Upper lobe of left lung (tissue), 6 donors: Measurements from ENCODE around the gene CD33. TPM values are rescaled to one million over a fixed set of nuclear protein-coding genes. Genes with fewer than 3 reads are reported as not detected.
"Not testable (repeated sequence)": the region's sequence is repeated elsewhere in the genome, so short reads cannot be mapped to it uniquely, and the experiment has no call there.

ENCODE experiments used
- ATAC-seq, 2 donors: fragments of 200-7000 bp; cut with Tn5 transposase; one replicate each; pipeline ENCODE4 v1.9.1; 2022; ENCODE audit warnings: mild to moderate bottlenecking in 2 of 2, moderate library complexity in 2 of 2; ENCODE audit not compliant: low FRiP score in 2 of 2
- DNase-seq, 2 donors: peaks; one replicate each; pipeline ENCODE4 v3.0.0-alpha.2; 2019 to 2020
- H3K27ac ChIP-seq, 4 donors: fragments of 200-600 bp; sonication (generic); one replicate each; pipeline ENCODE4 v1.5.1; 2016 to 2019
- H3K27me3 ChIP-seq, 4 donors: fragments of 200-600 bp; sonication (generic); one replicate each; pipeline ENCODE4 v1.5.1; 2017 to 2019
- H3K36me3 ChIP-seq, 4 donors: fragments of 200-600 bp; sonication (generic); one replicate each; pipeline ENCODE4 v1.5.1; 2016 to 2019
- H3K4me1 ChIP-seq, 4 donors: fragments of 200-600 bp; sonication (generic); one replicate each; pipeline ENCODE4 v1.5.1; 2018 to 2019
- H3K4me3 ChIP-seq, 4 donors: fragments of 200-600 bp; sonication (generic); one replicate each; pipeline ENCODE4 v1.5.1; 2017 to 2019; ENCODE audit warnings: mild to moderate bottlenecking in 2 of 4, moderate library complexity in 1 of 4
- H3K9me3 ChIP-seq, 4 donors: fragments of 200-600 bp; sonication (generic); one replicate each; pipeline ENCODE4 v1.5.1; 2018 to 2019
- CTCF ChIP-seq, 6 experiments: fragments of 450-650 bp in 4 of 6; fragments of 200-600 bp in 2 of 6; sonication (generic) in 2 of 6; IDR thresholded peaks; one replicate each; pipeline ENCODE4 v1.5.1; 2016 to 2019; ENCODE audit warnings: antibody characterized with exemption in 6 of 6
- EP300 ChIP-seq, 4 donors: sonication (generic); formaldehyde crosslinking; IDR thresholded peaks; one replicate each; pipeline ENCODE4 v1.5.1; 2017; ENCODE audit warnings: antibody characterized with exemption in 4 of 4, control low read depth in 2 of 4
- POLR2A ChIP-seq, 4 donors: fragments of 450-650 bp; IDR thresholded peaks; one replicate each; pipeline ENCODE4 v1.5.1; 2016 to 2017; ENCODE audit warnings: antibody characterized with exemption in 4 of 4, mild to moderate bottlenecking in 2 of 4
- POLR2AphosphoS5 ChIP-seq, 2 donors: sonication (generic); formaldehyde crosslinking; IDR thresholded peaks; one replicate each; pipeline ENCODE4 v1.5.1; 2017; ENCODE audit warnings: antibody characterized with exemption in 2 of 2
- WGBS, 2 donors: methylation state at CpG; one replicate each; pipeline ENCODE4 v1.1.5; 2017 to 2018; 5-methylcytosine and 5-hydroxymethylcytosine counted together
- total RNA-seq, 6 donors: library from RNA; depleted of rRNA in 4 of 6; stranded (reverse); fragments of >200 nt in 4 of 6; gene quantifications; one replicate each; pipeline versions ENCODE4 v1.1.0 to v1.2.1, GENCODE V29; 2016 to 2021
- donor health status: DM: no; HTN: no; CAD: no; lungs with moderate emphysema.
- donor health status: DM: no; HTN: yes; CAD: no; lungs with severe emphysema.

The CD33 gene
- total RNA-seq, 6 donors from 2014 or later: 8.4 to 32.2 (median 21.6) TPM

- Histone ChIP-seq H3K4me1 (peaks cover 0 to 4% (median 2%) of the 10 kb centered on the region in 4 donors), H3K27ac (no peak overlapping the region), H3K9me3 (no peaks in the 10 kb centered on the region), H3K36me3 (no peaks in the 10 kb centered on the region), H3K4me3 (no peak overlapping the region), H3K27me3 (no peaks in the 10 kb centered on the region)
- DNase-seq (no peak), ATAC-seq (no peak)
- no peak for TF ChIP-seq CTCF (IDR thresholded peaks at IDR 0.05)
- TF ChIP-seq POLR2AphosphoS5 (IDR thresholded peaks at IDR 0.05): no peak
- TF ChIP-seq EP300 (IDR thresholded peaks at IDR 0.05): no peak
- TF ChIP-seq POLR2A (IDR thresholded peaks at IDR 0.05): no peak
- WGBS, 2 donors: 18 to 65% methylated on average over 2 of the region's 2 CpGs
Observed at GRCh38 chr19:51207747-51208146, 17.1 kb upstream of the CD33 start.

GRCh38 chr19:51210191-51210784 is 14.6 kb upstream of the CD33 start:
- ATAC-seq: peak in 1 of 2 donors; percentile 32
- 79 to 89% methylated on average over 4 to 6 of the region's 6 CpGs for WGBS, 2 donors

GRCh38 chr19:51210874-51211361 is 14.0 kb upstream of the CD33 start:
- 41 to 64% methylated on average over 8 to 13 of the region's 13 CpGs for WGBS, 2 donors
- ATAC-seq (peak; percentile 65 to 90), DNase-seq (peak; percentile 63 to 67)
- not testable (repeated sequence) for H3K9me3 ChIP-seq, H3K27me3 ChIP-seq, H3K27ac ChIP-seq, H3K36me3 ChIP-seq, H3K4me1 ChIP-seq
- H3K4me3 ChIP-seq: peak overlapping the region in 2 of 4 donors; percentile 2 to 35

More at GRCh38 chr19:51210191-51210784, 14.6 kb upstream of the CD33 start:
- Histone ChIP-seq H3K4me3 (no peak overlapping the region), H3K9me3 (no peaks in the 10 kb centered on the region), H3K4me1 (peaks cover 0 to 4% (median 0%) of the 10 kb centered on the region in 4 donors), H3K27me3 (no peaks in the 10 kb centered on the region), H3K27ac (no peak overlapping the region), H3K36me3 (no peaks in the 10 kb centered on the region)
- TF ChIP-seq EP300 (IDR thresholded peaks at IDR 0.05): no peak
- no peak for DNase-seq

GRCh38 chr19:51211833-51212232 is 13.0 kb upstream of the CD33 start:
- DNase-seq: no peak
- peaks cover 0 to 4% (median 0%) of the 10 kb centered on the region in 4 donors for H3K4me1 ChIP-seq
- H3K36me3 ChIP-seq: no peaks in the 10 kb centered on the region
- no peak for TF ChIP-seq POLR2A (IDR thresholded peaks at IDR 0.05)
- TF ChIP-seq POLR2AphosphoS5 (IDR thresholded peaks at IDR 0.05): no peak
- TF ChIP-seq CTCF (IDR thresholded peaks at IDR 0.05): no peak
- no peak for TF ChIP-seq EP300 (IDR thresholded peaks at IDR 0.05)
- peak in 1 of 2 donors; percentile 61 for ATAC-seq
- H3K27ac ChIP-seq: no peak overlapping the region
- H3K27me3 ChIP-seq: no peaks in the 10 kb centered on the region
- no peaks in the 10 kb centered on the region for H3K9me3 ChIP-seq
- WGBS, 2 donors: 92% methylated on average over 6 to 9 of the region's 9 CpGs
- peak overlapping the region in 1 of 4 donors; percentile 35 for H3K4me3 ChIP-seq

- no peak overlapping the region for H3K4me3 ChIP-seq
- H3K4me1 ChIP-seq: no peaks in the 10 kb centered on the region
- no peak for DNase-seq
- no peaks in the 10 kb centered on the region for H3K27me3 ChIP-seq
- ATAC-seq: no peak
- 49 to 55% methylated on average over 1 of the region's 1 CpG for WGBS, 2 donors
- TF ChIP-seq POLR2AphosphoS5 (IDR thresholded peaks at IDR 0.05): no peak
- no peak for TF ChIP-seq EP300 (IDR thresholded peaks at IDR 0.05)
- no peak for TF ChIP-seq CTCF (IDR thresholded peaks at IDR 0.05)
- no peak for TF ChIP-seq POLR2A (IDR thresholded peaks at IDR 0.05)
- H3K9me3 ChIP-seq: no peaks in the 10 kb centered on the region
- H3K27ac ChIP-seq: no peak overlapping the region
- no peaks in the 10 kb centered on the region for H3K36me3 ChIP-seq
Observed at GRCh38 chr19:51219307-51219706, 5.6 kb upstream of the CD33 start.

GRCh38 chr19:51219971-51220370 is 4.9 kb upstream of the CD33 start:
- H3K9me3 ChIP-seq: no peaks in the 10 kb centered on the region
- 87 to 95% methylated on average over 1 of the region's 1 CpG for WGBS, 2 donors
- no peaks in the 10 kb centered on the region for H3K36me3 ChIP-seq
- ATAC-seq (no peak), DNase-seq (no peak)
- no peak for TF ChIP-seq POLR2AphosphoS5 (IDR thresholded peaks at IDR 0.05)
- no peak for TF ChIP-seq EP300 (IDR thresholded peaks at IDR 0.05)
- no peak for TF ChIP-seq POLR2A (IDR thresholded peaks at IDR 0.05)
- no peak for TF ChIP-seq CTCF (IDR thresholded peaks at IDR 0.05)
- H3K27me3 ChIP-seq: no peaks in the 10 kb centered on the region
- no peak overlapping the region for H3K4me3 ChIP-seq
- peaks cover 0 to 2% (median 0%) of the 10 kb centered on the region in 4 donors for H3K4me1 ChIP-seq
- no peak overlapping the region for H3K27ac ChIP-seq
